BJ (cell line): Measurements from ENCODE around the gene PBX3. TPM values are rescaled to one million over a fixed set of nuclear protein-coding genes. Genes with fewer than 3 reads are reported as not detected.

Experiments used
- CTCF ChIA-PET: fragments of 350-600 bp; formaldehyde crosslinking; extraction: SDS; loops from one replicate; lab custom pipeline; 2021; ENCODE audit warnings: antibody characterized with exemption, inconsistent platforms; lab: Yijun Ruan, JAX
- POLR2A ChIA-PET: fragments of 300-600 bp; sonication (Branson Sonifier 250); formaldehyde crosslinking; extraction: SDS; loops from one replicate; lab custom pipeline; 2021; ENCODE audit warnings: antibody characterized with exemption; lab: Charles Lee
- DNase-seq: peaks from one replicate; pipeline ENCODE4 v3.0.0-alpha.2; 2011; ENCODE audit warnings: low read depth
- H3K27me3 ChIP-seq: 2 replicates; pipeline ENCODE4 v1.6.0; 2011; ENCODE audit warnings: low read length; ENCODE audit not compliant: control insufficient read depth, insufficient read depth
- H3K36me3 ChIP-seq: 2 replicates; pipeline ENCODE4 v1.5.1; 2011; ENCODE audit warnings: low read length; ENCODE audit not compliant: control insufficient read depth, insufficient read depth
- H3K4me3 ChIP-seq: 2 replicates; pipeline ENCODE4 v1.5.1; 2011; ENCODE audit warnings: low read depth, mild to moderate bottlenecking, control low read depth, low read length
- CTCF ChIP-seq: IDR thresholded peaks from 2 replicates; pipeline ENCODE4 v1.5.1; 2011; ENCODE audit warnings: low read depth, mild to moderate bottlenecking, control low read depth, inconsistent platforms, low read length, moderate library complexity; ENCODE audit not compliant: insufficient read depth
- polyA plus RNA-seq: library from polyadenylated mRNA; depleted of rRNA; stranded (reverse); fragments of >200 nt; gene quantifications from 2 replicates; pipeline ENCODE4 v1.2.3, GENCODE V29; 2011

The PBX3 gene
- polyA plus RNA-seq, 1 experiment, result 27.9 TPM

- POLR2A ChIA-PET, result no interaction called here
- H3K27me3 ChIP-seq, result no peaks in the 10 kb centered on the region
- CTCF ChIA-PET, result no interaction called here
- DNase-seq, result no peak
- H3K4me3 ChIP-seq, result no peak overlapping the region
- TF ChIP-seq CTCF, result no peak
- H3K36me3 ChIP-seq, result peaks cover 4% of the 10 kb centered on the region
Measured at GRCh38 chr9:125932746-125933455, 185.7 kb downstream of the PBX3 start.

GRCh38 chr9:125942125-125942524 lies 195.0 kb downstream of the PBX3 start:
- DNase-seq, result no peak
- POLR2A ChIA-PET, result no interaction called here
- Histone ChIP-seq H3K27me3 (no peaks in the 10 kb centered on the region), H3K4me3 (no peak overlapping the region), H3K36me3 (peaks cover 2% of the 10 kb centered on the region; the same call in 1 of the 2 replicates)
- CTCF ChIA-PET, result interaction anchor here (0.7 to 1.9 kb wide), 3 partner anchors 10 to 20 kb away, joined by 3 to 5 read pairs (median 5); no protein-coding TSS in a partner anchor
- no peak for TF ChIP-seq CTCF

- POLR2A ChIA-PET, result no interaction called here
- H3K4me3 ChIP-seq, result no peak overlapping the region
- TF ChIP-seq CTCF, result no peak
- DNase-seq, result no peak
- no peaks in the 10 kb centered on the region for H3K27me3 ChIP-seq
- peaks cover 2% of the 10 kb centered on the region; the same call in 1 of the 2 replicates for H3K36me3 ChIP-seq
- CTCF ChIA-PET, result no interaction called here
Measured at GRCh38 chr9:125943831-125944230, 196.7 kb downstream of the PBX3 start.

- no peak for TF ChIP-seq CTCF
- H3K4me3 ChIP-seq, result no peak overlapping the region
- no peak for DNase-seq
- no peaks in the 10 kb centered on the region for H3K27me3 ChIP-seq
- CTCF ChIA-PET, result no interaction called here
- peaks cover 2% of the 10 kb centered on the region; the same call in 1 of the 2 replicates for H3K36me3 ChIP-seq
- POLR2A ChIA-PET, result no interaction called here
Measured at GRCh38 chr9:125946397-125946796, 199.2 kb downstream of the PBX3 start.

GRCh38 chr9:125948887-125949596 lies 201.9 kb downstream of the PBX3 start:
- CTCF ChIA-PET, result interaction anchor here (0.6 to 1.1 kb wide), 3 partner anchors 13 to 1995 kb away, joined by 3 to 4 read pairs (median 3); no protein-coding TSS in a partner anchor

More at GRCh38 chr9:125948887-125949596, 201.9 kb downstream of the PBX3 start:
- Histone ChIP-seq H3K27me3 (no peaks in the 10 kb centered on the region), H3K36me3 (no peaks in the 10 kb centered on the region), H3K4me3 (no peak overlapping the region)
- POLR2A ChIA-PET, result no interaction called here
- TF ChIP-seq CTCF, result no peak
- DNase-seq, result no peak
